Measurements from ENCODE around the gene LRRC59.
"Not testable (repeated sequence)": the region's sequence is repeated elsewhere in the genome, so short reads cannot be mapped to it uniquely, and the experiment has no call there.

LRRC59 gene

DNA sequence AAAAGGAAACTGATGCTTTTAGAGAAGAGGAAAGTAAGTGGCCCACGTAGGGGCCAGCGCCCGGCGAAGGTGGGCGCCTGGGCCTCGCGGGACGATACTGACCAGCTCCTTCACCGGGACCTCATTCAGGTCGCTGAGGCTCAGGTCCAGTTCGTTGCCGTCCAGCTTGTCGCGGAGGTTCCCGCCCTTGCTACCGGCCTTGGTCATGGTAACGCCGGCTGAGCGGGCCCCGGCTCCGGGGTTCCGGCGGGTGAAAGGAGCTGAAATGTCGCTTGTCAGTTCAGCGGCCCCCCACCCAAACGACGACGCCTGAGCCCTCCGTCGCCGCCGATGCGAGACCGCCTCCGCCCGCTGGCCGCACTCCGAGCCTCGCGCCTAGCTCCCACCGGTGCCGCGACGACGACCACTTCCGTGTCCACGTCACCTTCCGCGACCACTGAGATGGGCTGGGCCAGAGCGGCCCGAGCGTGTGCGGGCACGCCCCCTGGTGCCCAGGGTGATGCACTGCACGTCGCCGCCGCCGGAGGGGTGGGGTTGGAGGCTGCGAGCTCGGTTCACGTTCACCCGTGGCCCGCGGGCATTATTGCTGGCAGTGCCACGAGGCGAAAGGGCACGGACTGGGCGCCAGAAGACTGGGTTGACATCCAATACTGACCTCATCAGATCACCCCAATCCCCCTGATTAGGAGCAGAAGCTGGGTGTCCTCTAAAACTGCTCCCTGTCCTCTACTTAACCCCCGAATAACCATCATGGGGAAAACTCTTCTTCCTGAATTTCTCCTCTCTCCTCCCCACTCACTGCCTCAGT lies at the start of gene LRRC59:
Gene LRRC59, minus strand, starts transcription at position 413 of the 808 bp plus-strand sequence. Its CDS starts 206 bp downstream, at position 207.
- peak; percentile 92 for DNase-seq

DNA sequence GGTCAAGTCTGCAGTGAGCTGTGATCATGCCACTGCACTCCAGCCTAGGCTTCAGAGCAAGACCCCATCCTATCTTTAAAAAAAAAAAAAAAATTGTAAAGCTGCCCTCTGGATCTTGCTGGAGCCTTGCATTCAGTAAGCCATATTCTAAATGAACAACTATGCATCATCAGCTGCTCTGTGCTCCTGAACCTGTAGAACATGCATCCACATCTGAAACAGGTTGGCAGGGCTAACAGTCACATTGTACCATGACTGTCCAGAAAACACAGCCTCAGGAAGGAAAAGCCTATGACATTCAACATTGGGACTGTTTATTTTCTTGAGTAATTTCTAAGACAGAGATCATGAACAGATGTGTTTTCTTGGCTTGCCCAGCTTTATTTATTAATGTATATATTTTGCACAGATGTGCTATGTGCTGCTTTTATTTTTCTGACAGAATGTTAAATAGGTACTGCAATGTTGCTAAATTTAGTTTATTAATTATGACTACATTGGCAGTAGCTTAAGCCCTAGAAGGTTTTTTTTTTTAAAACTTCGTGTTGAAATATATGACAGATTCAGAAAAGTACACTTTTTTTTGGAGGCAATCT lies 48.5 kb upstream of the LRRC59 start:
- DNase-seq: no peak

DNA sequence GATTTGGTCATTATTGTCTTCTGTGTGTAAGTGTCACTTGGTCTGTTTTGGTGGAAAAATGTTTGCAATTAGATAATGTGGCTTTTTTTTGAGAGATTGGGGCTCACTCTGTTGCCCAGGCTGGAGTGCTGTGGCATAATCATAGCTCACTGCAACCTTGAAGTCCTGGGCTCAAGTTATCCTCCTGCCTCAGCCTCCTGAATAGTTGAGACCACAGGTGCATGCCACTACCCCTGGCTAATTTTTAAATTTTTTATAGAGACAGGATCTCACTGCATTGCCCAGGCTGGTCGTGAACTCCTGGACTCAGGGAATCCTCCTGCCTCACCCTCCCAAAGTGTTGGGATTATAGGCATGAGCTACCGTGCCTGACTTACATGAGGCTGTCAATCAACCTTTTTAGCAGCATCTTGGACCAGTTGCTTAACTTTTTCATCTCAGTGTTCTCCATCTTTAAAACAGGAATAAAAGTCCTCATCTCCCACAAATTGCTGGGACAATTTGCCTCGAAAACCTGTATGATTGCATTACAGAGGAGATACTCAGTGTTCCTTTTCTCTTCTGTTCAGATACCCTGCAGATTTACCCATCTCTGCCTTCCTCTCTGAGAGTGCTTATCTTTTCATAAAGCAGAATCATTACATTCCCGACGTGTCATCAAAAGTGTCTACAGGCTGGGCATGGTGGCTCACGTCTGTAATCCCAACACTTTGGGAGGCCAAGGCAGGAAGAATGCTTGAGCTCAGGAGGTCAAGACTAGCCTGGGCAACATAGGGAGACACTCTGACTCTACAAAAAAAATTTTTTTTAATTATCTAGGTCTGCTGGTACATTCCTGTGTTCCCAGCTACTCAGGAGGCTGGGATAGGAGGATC lies 47.8 kb upstream of the LRRC59 start:
- DNase-seq: no peak

DNA sequence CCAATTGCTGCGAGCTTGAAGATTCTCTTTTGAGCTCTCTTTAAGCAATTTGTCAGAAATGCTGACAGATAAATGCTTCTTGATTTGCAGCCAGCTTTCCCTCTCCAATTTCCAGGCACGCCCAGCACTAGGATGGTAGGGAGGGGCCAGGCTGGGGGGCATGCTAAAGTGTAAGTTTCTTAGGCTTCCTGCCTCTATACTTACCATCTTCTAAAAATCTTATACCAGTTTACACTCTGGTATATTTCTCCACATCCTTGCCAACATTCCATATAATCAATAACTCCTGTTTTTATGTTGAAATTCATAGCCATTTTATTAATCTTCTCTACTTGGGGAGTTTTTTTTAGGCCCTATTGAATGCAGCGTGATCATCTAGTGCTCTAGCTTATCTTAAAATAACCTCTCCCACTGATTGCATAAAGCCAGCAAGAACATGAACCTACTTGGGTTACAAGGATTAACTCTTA lies 46.2 kb upstream of the LRRC59 start:
- DNase-seq: no peak

DNA sequence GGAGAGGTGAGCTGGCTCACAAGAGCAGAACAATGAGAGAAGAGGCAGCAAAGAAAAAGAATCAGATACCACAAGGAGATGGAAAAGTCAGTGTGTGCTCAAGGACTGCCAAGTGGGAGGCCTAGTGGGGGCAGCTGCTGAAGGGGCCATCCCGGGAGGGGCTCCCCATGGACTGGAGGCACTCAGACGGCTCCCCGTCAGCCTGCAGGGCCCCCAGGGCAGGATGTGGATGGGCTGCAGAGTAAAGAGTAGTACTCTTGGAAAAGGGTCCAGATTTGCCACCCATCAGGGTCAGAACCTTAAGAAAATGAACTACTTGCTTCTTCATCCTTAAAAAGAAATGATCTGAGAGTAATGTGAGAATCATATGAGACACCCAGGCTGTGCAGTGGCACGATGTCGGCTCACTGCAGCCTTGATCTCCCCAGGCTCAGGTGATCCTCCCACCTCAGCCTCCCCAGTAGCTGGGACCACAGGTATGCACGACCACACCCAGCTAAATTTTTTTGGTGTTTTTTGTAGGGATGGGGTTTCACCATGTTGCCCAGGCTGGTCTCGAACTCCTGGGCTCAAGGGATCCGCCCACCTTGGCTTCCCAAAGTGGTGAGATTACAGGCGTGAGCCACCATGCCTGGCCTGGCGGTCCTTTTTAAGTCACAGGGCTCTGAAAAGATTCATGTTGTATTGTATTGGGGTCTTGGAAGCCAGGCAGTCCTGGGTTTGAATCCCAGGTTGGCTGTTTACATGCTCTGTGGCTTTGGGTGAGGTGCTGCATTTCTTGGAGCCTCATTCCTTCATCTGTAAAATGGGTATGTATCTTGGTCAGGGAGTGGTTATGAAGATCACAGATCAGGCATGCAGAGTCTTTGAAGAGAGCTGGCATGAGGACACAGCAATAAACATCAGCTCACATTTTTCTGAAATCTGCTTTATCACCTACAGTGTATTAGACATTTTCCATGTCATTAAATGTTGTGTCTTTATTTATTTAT lies 43.8 kb upstream of the LRRC59 start:
- DNase-seq: no peak

DNA sequence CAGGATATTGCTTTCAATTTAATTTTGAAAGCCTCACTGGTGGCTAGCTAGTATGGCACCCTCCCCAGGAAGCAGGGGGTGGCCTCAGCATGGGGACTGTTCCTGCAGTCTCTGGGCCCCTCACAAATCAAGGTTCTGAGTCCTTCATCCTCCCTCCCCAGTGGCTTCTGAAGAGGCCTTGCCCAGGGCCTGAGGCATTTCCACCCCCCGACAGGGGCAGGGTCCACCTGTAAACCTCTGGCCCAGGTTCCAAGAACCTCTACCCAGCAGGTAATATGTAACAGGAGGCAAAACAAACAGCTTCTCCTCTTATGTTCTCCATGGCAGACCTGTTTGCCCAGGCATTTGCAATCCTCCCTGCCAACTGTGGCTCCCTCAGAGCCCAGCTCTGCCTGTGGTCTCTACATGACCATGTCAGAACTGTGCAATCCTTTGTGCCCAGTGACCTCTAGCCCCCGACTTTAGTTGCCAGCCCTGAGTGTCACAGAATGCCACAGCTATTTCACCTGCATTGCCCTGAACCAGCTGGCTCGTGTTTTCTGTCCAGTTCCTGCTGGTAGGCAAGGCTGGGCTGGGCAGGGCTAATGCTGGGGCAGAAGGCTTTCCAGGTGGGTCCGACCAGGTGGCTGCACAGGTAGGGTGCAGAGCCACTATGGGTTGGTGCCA lies 43.0 kb upstream of the LRRC59 start:
- DNase-seq: no peak

DNA sequence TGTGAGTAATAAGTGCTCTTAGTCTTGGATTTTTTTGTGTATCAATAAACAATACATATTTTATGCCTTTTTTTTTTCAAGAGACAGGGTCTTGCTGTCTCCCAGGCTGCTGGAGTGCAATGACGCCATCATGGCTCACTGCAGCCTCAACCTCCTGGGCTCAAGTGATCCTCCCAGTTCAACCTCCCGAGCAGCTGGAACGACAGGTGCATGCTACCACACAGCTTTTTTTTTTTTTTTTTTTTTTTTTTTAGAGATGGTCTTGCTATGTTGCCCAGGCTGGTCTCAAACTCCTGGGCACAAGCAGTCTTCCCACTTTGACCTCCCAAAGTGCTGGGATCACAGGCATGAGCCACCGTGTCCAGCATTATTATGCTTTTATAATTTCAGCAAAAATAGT lies 41.7 kb upstream of the LRRC59 start:
- DNase-seq: no peak

DNA sequence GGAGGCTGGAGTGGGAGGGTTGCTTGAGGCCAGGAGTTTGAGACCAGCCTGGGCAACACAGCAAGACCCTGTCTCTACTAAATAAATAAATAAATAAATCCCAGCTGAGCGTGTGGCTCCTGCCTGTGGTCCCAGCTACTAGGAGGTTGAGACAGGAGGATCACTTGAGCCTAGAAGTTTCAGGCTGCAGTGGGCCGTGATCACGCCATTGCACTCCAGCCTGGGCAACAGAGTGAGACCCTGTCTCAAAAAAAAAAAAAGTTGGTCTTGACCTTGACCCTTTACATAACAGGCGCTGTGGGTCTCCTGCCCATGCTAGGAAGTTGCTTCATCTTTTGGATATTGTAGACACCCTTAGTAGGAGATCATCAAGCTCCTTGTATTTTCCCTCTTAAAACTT lies 40.1 kb upstream of the LRRC59 start:
- DNase-seq: no peak

DNA sequence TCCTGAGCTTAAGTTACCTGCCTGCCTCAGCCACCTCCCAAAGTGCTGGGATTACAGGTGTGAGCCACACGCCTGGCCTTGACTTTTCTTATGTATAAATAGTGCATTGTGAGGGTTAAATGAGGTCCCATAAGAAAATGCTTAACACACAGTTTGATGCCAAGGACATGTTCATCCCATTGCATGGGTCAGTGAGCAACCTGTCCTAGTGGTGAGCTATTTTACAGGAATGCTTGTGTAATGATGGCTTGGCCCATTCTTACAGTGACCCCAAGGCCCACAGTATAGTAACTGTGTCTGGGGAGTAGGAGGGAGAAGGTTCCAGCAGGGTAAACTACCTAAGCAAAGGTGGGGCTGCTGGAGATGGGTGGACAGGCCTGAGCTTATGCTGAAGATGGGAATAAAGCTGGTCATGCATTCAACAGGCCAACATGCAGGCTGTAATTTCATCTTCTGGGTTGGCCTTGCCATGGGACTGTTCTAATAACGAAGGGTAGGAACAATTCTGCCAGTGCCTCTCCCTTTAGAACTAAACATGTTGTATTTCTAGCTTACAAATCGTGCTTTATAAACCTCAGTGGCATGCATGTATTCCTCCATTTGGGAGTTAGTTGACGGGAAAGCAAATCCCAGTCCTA lies 34.9 kb upstream of the LRRC59 start:
- DNase-seq: no peak

DNA sequence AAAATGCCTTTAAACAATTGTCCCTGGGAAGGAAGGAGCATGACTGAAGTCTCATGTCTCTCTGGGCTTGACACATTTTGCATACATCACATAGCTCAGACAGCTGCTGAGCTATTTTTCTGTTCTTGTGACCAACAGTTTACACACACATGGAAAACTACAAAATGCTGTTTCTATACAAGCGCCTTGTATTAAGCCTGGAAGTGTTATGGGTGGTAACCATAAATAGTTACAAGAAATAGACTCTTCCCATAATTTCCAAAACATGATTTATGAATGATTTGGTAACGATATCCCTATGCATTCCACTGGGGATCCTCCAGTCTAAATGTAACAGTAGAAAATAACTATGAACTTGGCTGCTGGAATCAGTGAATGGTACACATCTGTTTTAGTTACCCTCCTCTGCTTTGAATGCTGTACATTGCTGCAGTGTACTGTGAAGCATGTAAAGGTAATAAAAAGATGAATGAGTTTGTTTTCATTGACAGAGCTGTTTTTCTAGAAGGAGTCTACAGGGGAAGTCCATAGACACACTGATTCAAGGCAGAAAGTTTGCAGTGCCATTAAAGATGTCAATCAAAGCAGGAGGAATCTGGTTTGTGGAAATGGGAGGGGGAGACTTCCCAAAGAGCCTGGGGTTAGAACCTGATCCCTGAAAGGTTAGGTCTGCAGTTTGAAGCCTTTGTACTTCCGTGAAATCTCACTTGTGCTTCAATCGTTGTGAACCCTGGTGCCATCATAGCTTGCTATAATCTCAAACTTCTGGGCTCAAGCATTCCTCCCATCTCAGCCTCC lies 33.7 kb upstream of the LRRC59 start:
- no peak for DNase-seq

DNA sequence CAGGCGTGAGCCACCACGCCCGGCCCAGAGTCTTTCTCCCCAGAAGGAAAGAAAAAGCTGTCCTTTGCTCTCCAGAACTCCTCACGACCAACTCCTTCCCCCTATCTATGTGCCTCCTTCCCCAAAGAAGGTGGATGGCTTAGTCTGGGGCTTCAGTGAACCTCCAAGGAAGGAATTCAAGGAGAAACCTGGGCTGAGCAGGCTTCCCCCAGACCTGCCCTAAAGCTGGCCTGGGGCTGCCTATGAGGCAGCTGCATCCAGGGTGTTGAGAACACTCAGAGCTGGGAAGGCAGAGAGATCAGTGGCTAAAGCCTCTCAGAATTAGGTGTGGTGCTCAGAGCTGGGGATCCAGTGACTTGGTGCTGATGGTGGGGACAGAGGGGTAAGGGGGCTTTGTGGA lies 32.5 kb upstream of the LRRC59 start:
- no peak for DNase-seq

DNA sequence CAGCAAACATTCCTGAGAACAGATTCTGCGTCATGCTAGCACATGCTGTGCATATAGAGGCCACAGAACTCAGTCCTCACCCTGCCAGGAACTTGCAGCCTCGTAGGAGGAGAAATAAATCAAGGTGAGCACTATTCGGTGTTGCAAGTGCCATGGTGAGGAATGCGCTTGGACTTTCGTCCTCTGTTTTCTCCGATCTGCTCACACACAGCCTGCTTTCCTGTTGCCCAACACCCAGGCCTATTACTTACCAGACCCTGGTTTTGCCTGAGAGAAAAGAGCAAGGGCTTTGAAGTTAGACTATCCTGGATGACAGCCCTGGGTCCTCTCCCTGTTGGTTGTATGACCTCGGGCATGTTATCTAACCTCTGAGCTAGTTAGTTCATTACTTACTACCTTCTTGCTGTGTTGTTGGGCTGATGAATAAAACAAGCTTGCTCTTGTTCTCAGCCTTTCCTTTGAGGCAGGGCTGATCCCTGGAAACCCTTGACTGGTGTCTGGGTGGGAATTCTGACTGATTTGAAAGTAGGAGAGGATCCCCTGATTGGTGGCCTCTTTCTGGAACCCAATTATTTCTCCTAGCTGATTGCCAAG lies 31.6 kb upstream of the LRRC59 start:
- DNase-seq: no peak

DNA sequence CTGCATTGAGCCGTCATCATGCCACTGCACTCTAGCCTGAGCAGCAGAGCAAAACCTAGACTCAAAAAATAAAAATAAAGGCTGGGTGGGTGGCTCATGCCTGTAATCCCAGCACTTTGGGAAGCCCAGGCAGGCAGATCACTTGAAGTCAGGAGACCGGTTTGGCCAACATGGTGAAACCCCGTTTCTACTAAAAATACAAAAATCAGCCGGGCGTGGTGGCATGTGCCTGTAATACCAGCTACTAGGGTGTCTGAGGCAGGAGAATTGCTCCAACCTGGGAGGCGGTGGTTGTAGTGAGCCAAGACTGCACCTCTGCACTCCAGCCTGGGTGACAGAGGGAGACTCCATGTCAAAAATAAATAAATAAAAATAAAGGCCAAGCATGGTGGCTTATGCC lies 30.8 kb upstream of the LRRC59 start:
- not testable (repeated sequence) for DNase-seq

DNA sequence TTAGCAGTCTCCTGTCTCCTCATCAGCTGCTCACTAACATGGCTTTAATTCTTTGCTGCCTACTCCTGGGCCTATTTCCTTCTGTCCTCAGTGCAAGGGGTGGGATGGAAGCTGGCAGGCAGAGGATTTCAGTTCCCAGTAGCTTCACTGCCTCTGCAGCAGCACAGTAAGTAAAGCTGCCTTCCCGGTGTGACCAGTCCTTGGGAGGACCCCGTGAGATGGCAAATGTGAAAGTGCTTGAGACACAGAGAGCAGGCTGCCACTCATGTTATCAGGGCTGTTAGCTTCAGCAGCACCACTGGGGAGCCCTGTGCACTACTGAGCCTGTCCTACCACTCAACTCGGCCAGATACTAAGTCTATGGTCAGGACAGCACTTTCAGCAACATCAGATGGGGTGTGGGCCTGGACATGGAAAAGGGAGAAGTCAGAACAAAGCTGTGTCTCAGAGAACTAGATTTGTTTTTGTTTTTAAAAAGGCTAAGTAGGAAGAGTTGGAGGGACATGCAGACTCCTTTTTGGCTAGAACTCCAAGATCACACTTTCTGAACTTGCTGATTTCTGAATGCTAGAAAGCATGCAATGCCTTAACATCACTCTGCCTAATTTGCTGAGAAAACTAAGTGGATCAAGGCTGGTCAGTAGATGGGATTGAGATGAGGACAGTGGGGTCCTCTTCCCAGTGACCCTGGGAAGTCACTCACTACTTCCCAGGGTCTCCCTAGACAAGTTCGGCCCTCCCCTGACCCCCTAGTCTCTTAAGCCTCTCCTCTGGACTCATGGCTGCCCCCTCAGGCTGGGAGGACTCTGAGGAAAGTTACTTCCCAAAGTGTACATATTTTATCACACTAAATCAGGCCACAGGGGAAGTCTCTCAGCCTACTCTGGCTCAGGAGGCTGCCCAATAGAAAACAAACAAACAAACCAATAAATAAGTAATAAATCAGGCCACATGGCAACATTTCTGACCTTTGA lies 29.8 kb upstream of the LRRC59 start:
- DNase-seq: peak; percentile 19

DNA sequence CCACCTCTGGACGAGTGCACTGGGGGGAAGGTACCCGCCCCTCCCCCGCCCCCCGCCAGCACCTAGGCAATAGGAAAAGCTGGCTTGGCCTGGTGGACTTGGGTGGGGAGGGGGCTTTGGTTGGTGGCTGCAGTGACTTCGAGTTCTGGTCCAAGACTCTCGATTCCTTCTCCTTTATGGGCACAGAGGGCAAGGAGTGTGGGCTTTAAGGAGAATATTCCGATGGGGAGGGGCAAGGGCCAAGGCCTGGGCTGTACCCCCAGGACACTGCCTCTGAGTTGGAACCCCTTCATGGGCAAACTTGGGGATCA lies 29.1 kb upstream of the LRRC59 start:
- peak; percentile 4 for DNase-seq

DNA sequence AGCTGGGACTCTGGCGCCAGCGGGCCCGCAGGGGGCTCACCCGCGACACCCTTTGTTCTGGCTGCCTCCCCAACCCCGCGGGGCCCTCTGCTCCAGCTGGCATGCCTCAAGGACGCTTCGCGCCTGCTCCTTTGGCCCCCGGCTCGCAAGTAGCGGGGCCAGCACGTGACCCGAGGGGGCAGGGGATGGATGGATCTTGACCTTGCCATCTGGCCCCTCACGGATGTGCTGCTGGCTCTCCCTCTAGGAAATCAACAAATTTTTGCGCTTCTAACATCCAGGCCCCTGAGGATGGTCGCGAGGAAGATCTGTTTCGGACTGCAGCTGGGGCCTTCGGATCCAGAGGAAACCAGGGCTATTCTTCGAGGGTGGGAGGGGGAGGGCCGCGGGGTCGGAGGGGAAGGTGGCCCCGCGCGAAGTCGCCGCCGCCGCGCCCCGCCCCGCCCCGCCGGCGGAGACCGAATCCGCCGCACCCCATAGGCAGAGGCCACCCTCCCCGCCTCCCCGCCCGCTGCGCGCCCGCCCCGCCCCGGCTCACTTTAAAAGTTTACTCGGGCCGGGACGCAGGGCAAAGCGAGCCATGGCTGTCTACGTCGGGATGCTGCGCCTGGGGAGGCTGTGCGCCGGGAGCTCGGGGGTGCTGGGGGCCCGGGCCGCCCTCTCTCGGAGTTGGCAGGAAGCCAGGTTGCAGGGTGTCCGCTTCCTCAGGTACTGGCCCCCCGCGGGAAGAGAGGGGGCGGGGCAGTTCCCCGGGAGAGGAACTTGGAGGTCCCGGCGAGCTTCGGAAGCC lies 28.6 kb upstream of the LRRC59 start, which contains the start of gene ACSF2:
Gene ACSF2, plus strand, starts transcription at position 537 of the 790 bp plus-strand sequence. Its CDS starts 44 bp downstream, at position 581.
- DNase-seq: peak; percentile 67

DNA sequence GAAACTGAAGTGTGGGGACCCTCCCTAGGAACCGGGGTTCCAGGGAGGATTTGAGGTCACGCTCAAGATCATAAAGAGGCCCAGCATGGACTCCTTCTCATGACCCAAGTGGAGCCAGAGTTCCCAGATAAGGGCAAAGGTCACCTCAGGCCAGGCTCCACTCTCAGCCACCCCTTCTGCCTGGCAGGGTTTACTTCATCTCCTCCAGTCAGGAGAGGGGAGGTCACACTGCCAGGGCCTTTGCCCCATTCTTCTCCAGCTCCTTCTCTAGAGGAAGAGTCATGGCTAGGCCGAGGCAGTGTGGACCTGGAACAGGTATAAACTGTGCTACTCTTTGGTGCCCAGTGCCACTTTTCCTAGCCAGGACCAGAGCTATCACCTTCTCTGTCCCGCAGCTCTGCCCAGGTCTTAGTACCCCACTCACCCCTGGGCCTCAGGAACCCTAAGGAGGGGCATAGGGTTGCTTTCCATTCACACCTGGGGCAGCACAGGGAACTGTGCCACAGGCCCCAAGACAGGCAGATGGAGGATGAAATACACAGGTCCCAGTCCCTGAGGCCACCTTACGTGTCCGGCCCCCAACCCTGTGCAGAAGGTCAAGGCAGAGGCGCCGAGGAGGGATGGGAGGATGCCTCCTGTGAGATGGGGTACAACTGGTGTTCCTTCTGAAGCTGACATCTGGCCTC lies 27.8 kb upstream of the LRRC59 start:
- no peak for DNase-seq
